Panc1 (cell line): ENCODE measurements around the gene RFC2.

Experiments used
- CTCF ChIP-seq: fragments of 450-650 bp; IDR thresholded peaks from 2 replicates; pipeline ENCODE4 v1.5.1; 2017; ENCODE audit warnings: mild to moderate bottlenecking
- POLR2AphosphoS5 ChIP-seq: IDR thresholded peaks from 2 replicates; pipeline ENCODE4 v1.6.1; 2012; ENCODE audit warnings: mild to moderate bottlenecking, low read depth, low read length, moderate library complexity
- TCF7L2 ChIP-seq: IDR thresholded peaks from 2 replicates; pipeline ENCODE4 v1.6.1; 2011; ENCODE audit warnings: mild to moderate bottlenecking, low read depth, low read length, inconsistent platforms

- TF ChIP-seq CTCF (no peak), POLR2AphosphoS5 (no peak), TCF7L2 (no peak)
These were observed 7.7 kb downstream of the RFC2 start for GRCh38 chr7:74246497-74246896.
